ENCODE results near the gene RPL29. TPM values are rescaled to one million over a fixed set of nuclear protein-coding genes. Genes with fewer than 3 reads are reported as not detected.
"Not testable (repeated sequence)": the region's sequence is repeated elsewhere in the genome, so short reads cannot be mapped to it uniquely, and the experiment has no call there.

Gene RPL29
- total RNA-seq, 1 donor from 2014 or later = 588 TPM

GRCh38 chr3:51997935-51998596, 2.4 kb upstream of the RPL29 start:
- Mint-ChIP-seq H3K27ac (ENCODE audit: unreplicated experiment) (no peak overlapping the region), H3K9me3 (ENCODE audit: unreplicated experiment) (peaks cover 5% of the 10 kb centered on the region), H3K27me3 (ENCODE audit: unreplicated experiment) (peaks cover 5% of the 10 kb centered on the region), H3K4me3 (ENCODE audit: unreplicated experiment) (peak overlapping the region; percentile 49), H3K4me1 (ENCODE audit: low read depth, unreplicated experiment) (peaks cover 1% of the 10 kb centered on the region), H3K36me3 (ENCODE audit: unreplicated experiment) (peaks cover 4% of the 10 kb centered on the region)
- no peak for DNase-seq
- TF ChIP-seq CTCF (IDR thresholded peaks at IDR 0.05; ENCODE audit: partially characterized antibody, unreplicated experiment) = no peak

GRCh38 chr3:51997172-51997571, 1.5 kb upstream of the RPL29 start:
- Mint-ChIP-seq H3K4me1 (ENCODE audit: low read depth, unreplicated experiment) (peaks cover 1% of the 10 kb centered on the region), H3K27ac (ENCODE audit: unreplicated experiment) (no peak overlapping the region), H3K4me3 (ENCODE audit: unreplicated experiment) (no peak overlapping the region), H3K36me3 (ENCODE audit: unreplicated experiment) (peaks cover 7% of the 10 kb centered on the region), H3K27me3 (ENCODE audit: unreplicated experiment) (peaks cover 5% of the 10 kb centered on the region), H3K9me3 (ENCODE audit: unreplicated experiment) (peaks cover 5% of the 10 kb centered on the region)
- no peak for TF ChIP-seq CTCF (IDR thresholded peaks at IDR 0.05; ENCODE audit: partially characterized antibody, unreplicated experiment)
- DNase-seq = no peak

- Mint-ChIP-seq H3K27ac (ENCODE audit: unreplicated experiment) (peak overlapping the region; percentile 99), H3K9me3 (ENCODE audit: unreplicated experiment) (peaks cover 2% of the 10 kb centered on the region), H3K4me1 (ENCODE audit: low read depth, unreplicated experiment) (peaks cover 3% of the 10 kb centered on the region), H3K27me3 (ENCODE audit: unreplicated experiment) (peaks cover 5% of the 10 kb centered on the region), H3K4me3 (ENCODE audit: unreplicated experiment) (peak overlapping the region; percentile 98), H3K36me3 (ENCODE audit: unreplicated experiment) (peaks cover 7% of the 10 kb centered on the region)
- no peak for TF ChIP-seq CTCF (IDR thresholded peaks at IDR 0.05; ENCODE audit: partially characterized antibody, unreplicated experiment)
- DNase-seq = no peak
Measured at GRCh38 chr3:51994530-51994929, 1.2 kb downstream of the RPL29 start.

- not testable (repeated sequence) for DNase-seq; H3K27me3 Mint-ChIP-seq (ENCODE audit: unreplicated experiment); H3K9me3 Mint-ChIP-seq (ENCODE audit: unreplicated experiment); H3K4me1 Mint-ChIP-seq (ENCODE audit: low read depth, unreplicated experiment); H3K4me3 Mint-ChIP-seq (ENCODE audit: unreplicated experiment); H3K27ac Mint-ChIP-seq (ENCODE audit: unreplicated experiment); H3K36me3 Mint-ChIP-seq (ENCODE audit: unreplicated experiment)
Measured at GRCh38 chr3:51993657-51994056, 2.0 kb downstream of the RPL29 start.

GRCh38 chr3:51992017-51992682, 3.5 kb downstream of the RPL29 start:
- Mint-ChIP-seq H3K4me3 (ENCODE audit: unreplicated experiment) (no peak overlapping the region), H3K27ac (ENCODE audit: unreplicated experiment) (no peak overlapping the region), H3K27me3 (ENCODE audit: unreplicated experiment) (peaks cover 5% of the 10 kb centered on the region), H3K4me1 (ENCODE audit: low read depth, unreplicated experiment) (peaks cover 3% of the 10 kb centered on the region), H3K9me3 (ENCODE audit: unreplicated experiment) (peaks cover 4% of the 10 kb centered on the region), H3K36me3 (ENCODE audit: unreplicated experiment) (peaks cover 7% of the 10 kb centered on the region)
- TF ChIP-seq CTCF (IDR thresholded peaks at IDR 0.05; ENCODE audit: partially characterized antibody, unreplicated experiment) = no peak
- no peak for DNase-seq

GRCh38 chr3:51990501-51990971, 5.2 kb downstream of the RPL29 start:
- not testable (repeated sequence) for H3K9me3 Mint-ChIP-seq (ENCODE audit: unreplicated experiment); H3K4me3 Mint-ChIP-seq (ENCODE audit: unreplicated experiment); H3K27me3 Mint-ChIP-seq (ENCODE audit: unreplicated experiment); H3K4me1 Mint-ChIP-seq (ENCODE audit: low read depth, unreplicated experiment); H3K27ac Mint-ChIP-seq (ENCODE audit: unreplicated experiment); DNase-seq; H3K36me3 Mint-ChIP-seq (ENCODE audit: unreplicated experiment)

Measured in glutamatergic neuron (in vitro differentiated cells).